Measurements from ENCODE around the gene TM4SF4. TPM values are rescaled to one million over a fixed set of nuclear protein-coding genes. Genes with fewer than 3 reads are reported as not detected.

Gene TM4SF4
- total RNA-seq, 2 donors from 2014 or later, result 53.2 to 149 TPM

- TF ChIP-seq CTCF (IDR thresholded peaks at IDR 0.05), result no peak
- TF ChIP-seq POLR2A (IDR thresholded peaks at IDR 0.05), result no peak
- no peak overlapping the region for H3K4me3 ChIP-seq
- peak; percentile 85 for ATAC-seq
- WGBS, 2 donors, result 65 to 79% methylated on average over 1 of the region's 1 CpG
- no peaks in the 10 kb centered on the region for H3K27me3 ChIP-seq
- DNase-seq, result peak; percentile 46 to 68 (median 60)
- H3K4me1 ChIP-seq, result peaks cover 14% of the 10 kb centered on the region
- H3K9me3 ChIP-seq, result no peaks in the 10 kb centered on the region
- peak overlapping the region in 1 of 4 donors; percentile 20 for H3K27ac ChIP-seq
- intact Hi-C loops (cut with DNase I), result no loop called here
- H3K36me3 ChIP-seq (replicated peaks in 1 of 2; ENCODE audit: insufficient read depth in 1 of 2, low read depth in 2 of 2), result no peaks in the 10 kb centered on the region
These were observed 14.4 kb upstream of the TM4SF4 start for GRCh38 chr3:149460117-149460516.

- no peaks in the 10 kb centered on the region for H3K27me3 ChIP-seq
- WGBS, 2 donors, result 87 to 100% methylated on average over 3 of the region's 3 CpGs
- ATAC-seq (no peak), DNase-seq (no peak)
- H3K9me3 ChIP-seq, result no peaks in the 10 kb centered on the region
- H3K36me3 ChIP-seq (replicated peaks in 1 of 2; ENCODE audit: insufficient read depth in 1 of 2, low read depth in 2 of 2), result no peaks in the 10 kb centered on the region
- H3K27ac ChIP-seq, result no peak overlapping the region
- H3K4me1 ChIP-seq, result peaks cover 16% of the 10 kb centered on the region
- H3K4me3 ChIP-seq, result no peak overlapping the region
- intact Hi-C loops (cut with DNase I), result no loop called here
- TF ChIP-seq CTCF (IDR thresholded peaks at IDR 0.05) (no peak), POLR2A (IDR thresholded peaks at IDR 0.05) (no peak)
These were observed 12.4 kb upstream of the TM4SF4 start for GRCh38 chr3:149462051-149462450.

GRCh38 chr3:149462581-149463011 is 11.9 kb upstream of the TM4SF4 start:
- 94 to 96% methylated on average over 2 of the region's 2 CpGs for WGBS, 2 donors
- H3K36me3 ChIP-seq (replicated peaks in 1 of 2; ENCODE audit: insufficient read depth in 1 of 2, low read depth in 2 of 2), result no peaks in the 10 kb centered on the region

GRCh38 chr3:149463921-149464320 is 10.6 kb upstream of the TM4SF4 start:
- 96 to 97% methylated on average over 14 to 18 of the region's 18 CpGs for WGBS, 2 donors
- no peak overlapping the region for H3K27ac ChIP-seq
- H3K36me3 ChIP-seq (replicated peaks in 1 of 2; ENCODE audit: insufficient read depth in 1 of 2, low read depth in 2 of 2), result no peaks in the 10 kb centered on the region
- no peak for DNase-seq
- intact Hi-C loops (cut with DNase I), result no loop called here
- no peaks in the 10 kb centered on the region for H3K27me3 ChIP-seq
- TF ChIP-seq POLR2A (IDR thresholded peaks at IDR 0.05) (no peak), CTCF (IDR thresholded peaks at IDR 0.05) (no peak)
- no peak for ATAC-seq
- no peak overlapping the region for H3K4me3 ChIP-seq
- peaks cover 35% of the 10 kb centered on the region for H3K4me1 ChIP-seq
- no peaks in the 10 kb centered on the region for H3K9me3 ChIP-seq

More at GRCh38 chr3:149462581-149463011, 11.9 kb upstream of the TM4SF4 start:
- no peaks in the 10 kb centered on the region for H3K27me3 ChIP-seq
- TF ChIP-seq CTCF (IDR thresholded peaks at IDR 0.05) (no peak), POLR2A (IDR thresholded peaks at IDR 0.05) (no peak)
- no peak overlapping the region for H3K27ac ChIP-seq
- intact Hi-C loops (cut with DNase I), result no loop called here
- peaks cover 22% of the 10 kb centered on the region for H3K4me1 ChIP-seq
- no peaks in the 10 kb centered on the region for H3K9me3 ChIP-seq
- no peak for ATAC-seq
- DNase-seq, result no peak
- H3K4me3 ChIP-seq, result no peak overlapping the region

GRCh38 chr3:149464542-149465328 is 9.8 kb upstream of the TM4SF4 start:
- Histone ChIP-seq H3K4me1 (peaks cover 39% of the 10 kb centered on the region), H3K9me3 (no peaks in the 10 kb centered on the region), H3K27ac (no peak overlapping the region), H3K4me3 (no peak overlapping the region), H3K27me3 (no peaks in the 10 kb centered on the region), H3K36me3 (replicated peaks in 1 of 2; ENCODE audit: insufficient read depth in 1 of 2, low read depth in 2 of 2) (no peaks in the 10 kb centered on the region)
- DNase-seq, result no peak
- WGBS, 2 donors, result 89 to 95% methylated on average over 31 of the region's 31 CpGs
- TF ChIP-seq POLR2A (IDR thresholded peaks at IDR 0.05) (no peak), CTCF (IDR thresholded peaks at IDR 0.05) (no peak)
- ATAC-seq, result no peak
- intact Hi-C loops (cut with DNase I), result no loop called here

Data from body of pancreas (tissue), 4 donors.